ENCODE measurements around the gene AIMP1.
"Not testable (repeated sequence)": the region's sequence is repeated elsewhere in the genome, so short reads cannot be mapped to it uniquely, and the experiment has no call there.

Gene AIMP1

DNA sequence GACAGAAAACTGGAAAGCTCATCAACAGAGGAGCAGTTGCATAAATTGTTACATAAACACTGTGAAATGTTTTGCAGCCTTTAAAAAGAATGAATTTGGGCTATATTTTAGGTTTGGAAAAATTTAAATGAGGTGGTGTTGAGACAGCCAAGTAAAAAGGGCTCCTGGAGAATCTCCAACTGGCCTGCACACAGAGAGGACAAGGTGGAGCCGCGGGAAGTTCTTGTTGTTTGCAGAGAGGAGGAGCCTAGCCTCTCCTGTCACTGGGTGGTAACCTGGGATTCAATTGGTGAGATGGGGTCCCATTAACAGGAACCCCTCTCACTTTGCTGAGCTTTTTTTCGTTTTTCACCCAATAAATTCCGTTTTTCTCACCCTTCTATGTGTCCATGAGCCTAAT is 38.8 kb downstream of the AIMP1 start:
- no peak for DNase-seq

DNA sequence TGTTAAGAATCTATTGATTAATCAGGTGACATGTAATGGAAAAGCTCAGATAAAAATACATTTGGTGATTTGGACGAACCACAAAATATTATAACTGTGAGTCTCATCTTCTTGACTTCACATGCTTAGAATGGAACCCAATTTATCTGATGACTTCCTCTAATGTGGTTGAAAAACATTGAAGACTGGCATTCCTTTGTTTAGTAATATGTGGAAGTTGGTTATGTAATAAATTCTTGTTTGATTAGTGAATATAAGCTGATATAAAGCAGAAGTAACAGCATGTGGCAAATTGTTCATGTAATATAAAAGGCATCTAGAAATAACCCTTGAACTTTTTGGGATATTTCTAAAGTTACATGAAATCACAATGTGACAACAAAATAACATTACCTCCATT is 42.5 kb downstream of the AIMP1 start:
- DNase-seq = no peak

DNA sequence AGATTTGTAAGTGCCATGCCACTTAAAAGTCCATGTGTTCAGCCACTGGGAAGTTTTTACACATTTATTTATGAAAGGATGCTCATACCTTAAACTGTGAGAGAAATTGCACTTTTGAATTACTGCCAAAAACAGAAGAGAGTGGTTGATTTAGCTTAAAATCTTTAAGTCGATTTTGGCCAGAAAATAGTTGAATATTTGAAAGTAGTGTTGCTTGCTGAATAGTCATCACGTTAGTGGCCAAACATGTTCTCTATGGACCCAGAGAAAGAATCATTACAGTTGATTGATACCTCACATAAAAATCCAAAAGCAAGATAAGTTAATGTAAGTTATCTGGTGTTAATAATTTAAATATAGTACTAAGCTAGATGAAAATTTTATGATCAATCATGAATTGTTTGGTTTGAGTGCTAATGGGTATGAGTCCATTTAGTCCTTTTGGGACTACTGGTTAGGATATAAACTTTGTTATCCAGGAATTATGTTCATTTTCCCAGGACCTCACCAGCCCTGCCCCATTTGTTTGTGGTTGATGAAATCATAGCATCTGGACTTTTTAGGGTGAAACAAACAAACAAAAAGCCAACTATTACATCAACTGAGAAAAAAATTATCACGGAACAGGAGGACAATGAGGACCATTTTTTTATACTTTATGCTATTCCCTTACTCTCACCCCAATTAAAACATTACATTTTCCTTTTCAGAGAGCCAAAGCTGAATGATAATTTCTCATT is 45.9 kb downstream of the AIMP1 start:
- DNase-seq = no peak

DNA sequence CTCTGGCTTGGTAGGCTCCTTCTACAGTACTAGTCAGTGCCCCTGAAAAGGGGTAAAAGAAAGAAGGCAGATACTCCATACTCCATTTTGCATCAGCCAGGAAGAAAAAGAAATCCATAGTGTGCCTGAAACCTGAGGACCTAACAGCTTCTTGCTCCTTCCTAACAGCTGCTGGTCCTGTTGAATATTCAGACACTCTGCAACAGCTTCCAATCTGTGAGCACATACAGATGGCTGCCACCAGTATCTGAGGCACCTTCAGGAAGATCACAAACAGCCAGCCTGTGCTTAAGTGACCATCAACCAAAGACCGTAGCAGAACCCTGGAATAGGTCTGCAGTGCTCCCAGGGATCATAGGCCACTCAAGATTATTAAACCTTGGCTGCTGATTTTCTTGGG is 47.9 kb downstream of the AIMP1 start:
- DNase-seq = no peak

DNA sequence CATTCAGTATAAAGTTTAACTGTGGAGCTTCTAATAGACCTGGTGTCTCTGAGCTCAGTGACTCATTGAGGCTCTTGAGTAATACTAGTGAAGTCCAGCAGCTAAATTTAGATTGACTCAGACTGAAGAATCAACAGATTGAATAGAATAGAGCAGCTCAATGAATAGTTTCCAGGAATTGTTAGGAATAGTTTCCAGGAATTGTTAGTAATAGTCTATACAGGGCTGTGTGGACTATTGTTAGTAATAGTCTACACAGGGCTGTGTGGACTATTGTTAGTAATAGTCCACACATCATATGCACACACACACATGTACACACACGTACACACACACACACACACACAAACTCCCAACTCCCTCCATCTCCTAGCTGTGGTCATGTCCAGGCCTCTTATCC is 49.3 kb downstream of the AIMP1 start:
- no peak for DNase-seq

DNA sequence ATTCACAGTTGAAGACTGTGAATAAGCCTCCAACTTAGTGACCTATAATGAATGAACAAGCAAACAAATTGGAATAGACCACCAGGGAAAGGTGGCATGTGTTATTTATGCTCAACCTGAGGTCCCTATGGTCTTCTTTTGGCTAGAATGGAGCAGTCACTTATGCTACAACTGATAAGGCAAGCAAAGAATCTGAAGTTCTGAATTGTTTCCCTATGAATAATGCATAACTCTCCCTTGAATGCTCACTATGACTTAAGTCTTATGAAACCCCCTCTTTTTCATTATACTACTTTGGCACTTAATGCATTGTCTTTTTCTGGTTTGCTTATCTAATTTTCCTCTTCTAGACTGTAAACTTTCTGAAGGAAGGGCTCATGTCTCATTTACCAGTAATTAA is 49.7 kb downstream of the AIMP1 start:
- no peak for DNase-seq

DNA sequence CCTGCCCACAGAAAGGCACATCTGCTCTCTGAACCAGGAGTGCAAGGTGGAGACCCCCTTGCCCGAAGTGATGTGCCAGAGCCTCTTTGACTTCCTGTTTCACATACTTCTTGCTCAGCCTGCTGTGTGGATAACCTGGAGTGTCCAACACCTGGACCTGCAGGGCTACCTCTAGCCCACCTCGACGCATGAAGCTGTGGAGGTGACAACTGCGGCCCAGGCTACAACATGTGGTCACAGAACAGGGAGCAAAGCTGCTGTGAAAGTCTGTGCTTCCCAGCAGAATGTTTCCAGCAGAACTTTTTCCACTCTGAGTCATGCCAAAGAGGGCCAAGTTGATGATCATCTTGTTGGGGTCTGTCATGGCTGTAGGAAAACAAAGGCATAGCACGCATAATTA is 50.7 kb downstream of the AIMP1 start:
- no peak for DNase-seq

DNA sequence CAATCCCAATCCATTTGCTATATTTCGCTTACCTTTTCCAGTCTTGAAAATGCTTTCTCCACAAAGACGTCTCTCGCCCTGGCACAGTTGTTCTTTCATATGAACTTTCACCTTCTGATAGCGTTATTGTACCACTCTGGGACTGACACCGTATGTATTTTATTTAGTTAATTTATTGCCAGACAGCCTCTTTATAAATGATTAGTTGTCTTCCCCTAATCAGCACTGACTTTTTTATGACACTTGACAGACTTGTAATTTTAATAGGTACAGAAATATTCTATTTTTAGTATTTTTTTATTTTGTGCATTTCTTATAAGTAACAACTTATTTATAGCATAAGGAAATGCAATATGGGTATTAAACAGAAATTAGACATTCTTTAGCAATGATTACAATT is 52.3 kb downstream of the AIMP1 start, which contains the start of gene GIMD1:
TSS of gene GIMD1 (minus strand) at position 101 of the 400 bp plus-strand sequence. CDS start 1,343 bp downstream, outside the sequence.
- DNase-seq = no peak

DNA sequence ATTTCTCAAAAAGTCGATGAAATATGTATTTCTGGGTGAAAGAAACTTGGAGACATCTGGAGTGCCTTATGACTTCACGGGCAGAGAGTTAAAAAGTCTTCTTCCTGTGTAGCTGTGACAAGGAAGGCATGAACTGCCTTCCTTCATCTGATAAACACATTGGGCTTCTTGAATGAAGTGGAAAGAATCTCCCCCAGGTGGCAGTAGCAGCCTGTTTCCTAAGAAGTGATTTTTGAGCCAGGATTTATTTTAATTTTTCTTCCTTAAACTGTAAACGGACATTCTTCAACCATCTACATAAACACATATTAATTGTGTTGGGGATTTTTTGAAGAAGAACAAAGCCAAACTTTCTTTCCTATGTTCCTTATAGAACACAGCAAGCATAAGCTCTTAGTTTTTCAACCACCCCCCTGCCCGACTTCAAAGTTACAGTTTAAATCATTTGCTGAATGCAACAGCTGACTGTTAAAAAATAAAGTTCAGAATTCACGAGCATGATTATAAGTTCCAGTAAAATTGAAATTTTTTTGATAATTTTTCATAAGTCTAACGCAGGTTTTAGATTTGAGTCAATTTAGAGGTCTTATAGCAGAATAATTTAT is 53.2 kb downstream of the AIMP1 start:
- peak; percentile 29 for DNase-seq

DNA sequence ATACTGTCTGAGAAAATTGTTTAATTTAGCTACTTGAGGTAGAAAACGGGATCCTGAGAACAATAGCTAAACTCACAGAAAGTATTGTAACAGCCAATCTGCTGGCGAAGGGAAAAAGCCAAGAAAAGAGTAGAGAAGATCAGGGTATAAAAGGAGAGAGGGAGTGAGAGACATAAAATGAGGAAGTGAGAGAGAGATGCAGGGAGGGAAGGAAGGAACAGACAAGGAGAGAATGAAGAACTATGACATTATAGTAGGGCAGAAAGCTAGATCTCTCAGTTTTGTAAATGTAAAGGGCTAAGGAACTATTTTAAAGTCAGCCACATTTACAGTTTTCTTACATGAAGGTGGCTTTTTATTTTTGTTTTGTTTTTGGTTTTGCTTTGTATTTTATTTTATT is 53.9 kb downstream of the AIMP1 start:
- no peak for DNase-seq

DNA sequence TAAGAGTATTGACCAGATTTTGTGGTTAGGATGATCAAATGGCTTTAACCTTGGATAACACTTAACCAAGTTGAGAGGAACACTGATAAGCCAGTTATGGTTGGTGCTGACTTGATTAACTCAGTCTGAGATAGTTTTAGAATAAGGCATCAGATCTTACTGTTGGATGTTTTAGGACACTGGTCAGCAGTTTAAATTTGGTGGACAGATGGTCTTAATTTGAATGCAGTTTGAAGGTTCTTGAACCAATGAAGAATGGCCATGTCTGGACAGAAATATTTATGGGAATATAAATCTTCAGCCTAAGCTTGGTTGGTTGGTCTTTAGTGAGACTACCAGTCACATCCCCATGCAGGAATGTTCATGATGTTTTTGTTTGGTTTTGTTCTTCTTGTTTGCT is 54.8 kb downstream of the AIMP1 start:
- no peak for DNase-seq

DNA sequence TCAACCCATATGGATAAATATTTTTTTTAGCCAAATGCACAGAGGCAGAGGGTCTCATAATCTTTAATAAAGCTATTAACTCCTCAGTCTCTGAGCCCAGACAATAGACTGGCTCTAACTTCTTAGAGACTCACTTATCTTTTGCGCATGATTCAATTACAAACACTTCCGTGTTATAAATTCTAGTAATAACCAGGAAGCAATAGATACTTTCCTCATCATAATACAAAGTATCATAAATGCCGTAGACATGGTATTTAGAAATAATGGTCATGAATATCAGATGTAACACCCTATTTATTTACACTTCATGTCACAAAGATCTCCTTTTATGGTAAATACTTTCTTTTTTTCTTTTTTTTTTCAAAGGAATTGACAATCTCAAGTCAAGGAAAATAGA is 56.7 kb downstream of the AIMP1 start:
- DNase-seq = no peak

DNA sequence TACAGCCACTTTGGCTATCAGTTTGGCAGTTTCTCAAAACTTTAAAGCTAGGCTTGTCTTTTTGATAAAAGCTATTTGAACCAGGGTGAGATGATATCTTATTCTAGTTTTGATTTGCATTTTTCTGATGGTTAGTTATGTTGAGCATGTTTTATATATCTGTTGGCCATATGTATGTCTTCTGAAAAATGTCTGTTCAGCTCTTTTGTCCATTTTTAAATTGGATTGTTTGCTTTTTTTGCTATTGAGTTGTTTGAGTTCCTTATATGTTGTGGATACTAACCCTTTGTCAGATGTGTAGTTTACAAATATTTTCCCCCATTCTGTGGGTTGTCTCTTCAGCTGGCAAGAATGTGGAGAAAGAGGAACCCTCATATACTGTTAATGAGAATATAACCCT is 63.8 kb downstream of the AIMP1 start:
- no peak for DNase-seq

DNA sequence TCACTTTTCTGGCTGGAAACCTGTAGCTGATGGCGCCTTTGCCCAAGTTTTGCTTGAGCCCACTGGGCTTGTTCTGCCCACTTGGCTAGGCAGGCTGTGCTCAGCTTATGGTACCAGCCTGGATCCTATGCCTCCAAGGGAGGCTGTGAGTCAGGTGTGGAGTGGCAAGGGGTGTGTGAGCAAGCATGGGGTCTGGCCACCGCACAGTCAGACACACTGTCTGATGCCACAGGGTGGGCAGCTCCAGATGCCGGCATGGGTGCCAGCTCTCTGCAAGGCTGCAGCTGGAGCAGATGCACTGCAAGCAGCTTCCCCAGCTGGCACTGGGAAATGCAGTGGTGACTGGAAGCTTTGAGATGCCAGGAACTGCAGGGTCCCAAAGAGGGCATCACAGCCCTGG is 68.5 kb downstream of the AIMP1 start:
- DNase-seq = no peak

DNA sequence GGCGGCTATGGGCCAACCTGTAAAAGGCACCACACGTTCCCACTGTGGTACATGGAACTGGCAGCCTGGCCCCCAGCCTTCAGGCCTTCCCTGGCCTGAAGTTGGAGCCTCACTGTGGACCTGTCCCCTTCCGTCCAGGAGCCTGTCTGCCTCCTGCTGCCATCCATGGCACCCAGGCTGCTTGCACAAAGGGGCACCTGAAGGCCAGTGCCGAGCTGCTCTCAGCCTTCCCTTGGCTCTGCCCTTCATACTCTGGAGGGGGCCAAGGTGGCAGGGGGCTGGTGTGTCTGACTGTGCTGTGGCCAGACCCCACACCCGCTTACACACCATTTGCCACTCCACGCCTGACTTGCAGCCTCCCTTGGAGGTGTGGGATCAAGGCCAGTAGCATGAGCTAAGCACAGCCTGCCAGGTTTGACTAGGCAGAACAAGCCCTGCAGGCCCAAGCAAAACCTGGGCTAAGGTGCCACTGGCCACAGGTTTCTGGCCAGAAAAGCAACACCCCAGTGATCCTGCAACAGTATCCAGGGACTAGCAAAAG is 69.6 kb downstream of the AIMP1 start:
- DNase-seq = no peak

DNA sequence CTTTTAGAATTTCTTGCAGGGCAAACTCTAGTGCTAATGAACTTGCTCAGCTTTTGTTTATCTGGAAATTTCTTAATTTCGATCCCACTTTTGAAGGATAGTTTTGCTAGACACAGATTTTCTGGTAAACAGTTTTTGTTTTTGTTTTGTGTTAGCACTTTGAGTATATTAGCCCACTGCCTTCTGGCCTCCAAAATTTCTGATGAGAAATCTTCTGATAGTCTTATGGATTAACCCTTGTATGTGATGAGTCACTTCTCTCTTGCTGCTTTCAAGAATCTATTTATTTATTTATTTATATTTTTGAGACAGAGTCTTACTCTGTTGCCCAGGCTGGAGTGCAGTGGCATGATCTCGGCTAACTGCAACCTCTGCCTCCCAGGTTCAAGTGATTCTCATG is 79.2 kb downstream of the AIMP1 start:
- DNase-seq = no peak

DNA sequence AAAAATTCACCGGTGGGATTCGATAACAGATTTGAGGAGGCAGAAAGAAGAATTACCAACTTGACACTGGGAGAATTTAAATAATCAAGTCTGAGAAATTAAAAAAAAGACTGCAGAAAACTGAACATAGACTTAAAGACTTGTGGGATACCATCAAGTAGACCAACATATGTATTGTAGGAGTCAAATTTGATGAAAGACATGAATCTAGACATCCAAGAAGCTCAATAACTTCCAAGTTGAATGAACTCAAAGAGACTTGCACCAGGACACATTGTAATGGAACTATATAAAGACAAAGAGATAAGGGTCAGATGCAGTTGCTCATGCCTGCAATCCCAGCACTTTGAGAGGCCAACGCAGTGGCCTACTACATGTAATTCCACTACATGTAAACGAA is 82.5 kb downstream of the AIMP1 start:
- DNase-seq = not testable (repeated sequence)
